ENCODE measurements around the gene PRDX3.

- TF ChIP-seq CTCF (IDR thresholded peaks at IDR 0.05; ENCODE audit: low read length) (no peak), EZH2phosphoT487 (IDR thresholded peaks at IDR 0.05; ENCODE audit: low read length) (no peak), EZH2 (optimal IDR thresholded peaks at IDR 0.05; ENCODE audit: low read depth, low read length) (no peak)
Observed at GRCh38 chr10:119131512-119132240, 46.9 kb downstream of the PRDX3 start.

Measured in MM.1S (cell line).